ENCODE results near the gene ACTL6B.
A peak's percentile ranks its signal among the peaks of the same experiment; 100 is the strongest.

The ACTL6B gene

DNA sequence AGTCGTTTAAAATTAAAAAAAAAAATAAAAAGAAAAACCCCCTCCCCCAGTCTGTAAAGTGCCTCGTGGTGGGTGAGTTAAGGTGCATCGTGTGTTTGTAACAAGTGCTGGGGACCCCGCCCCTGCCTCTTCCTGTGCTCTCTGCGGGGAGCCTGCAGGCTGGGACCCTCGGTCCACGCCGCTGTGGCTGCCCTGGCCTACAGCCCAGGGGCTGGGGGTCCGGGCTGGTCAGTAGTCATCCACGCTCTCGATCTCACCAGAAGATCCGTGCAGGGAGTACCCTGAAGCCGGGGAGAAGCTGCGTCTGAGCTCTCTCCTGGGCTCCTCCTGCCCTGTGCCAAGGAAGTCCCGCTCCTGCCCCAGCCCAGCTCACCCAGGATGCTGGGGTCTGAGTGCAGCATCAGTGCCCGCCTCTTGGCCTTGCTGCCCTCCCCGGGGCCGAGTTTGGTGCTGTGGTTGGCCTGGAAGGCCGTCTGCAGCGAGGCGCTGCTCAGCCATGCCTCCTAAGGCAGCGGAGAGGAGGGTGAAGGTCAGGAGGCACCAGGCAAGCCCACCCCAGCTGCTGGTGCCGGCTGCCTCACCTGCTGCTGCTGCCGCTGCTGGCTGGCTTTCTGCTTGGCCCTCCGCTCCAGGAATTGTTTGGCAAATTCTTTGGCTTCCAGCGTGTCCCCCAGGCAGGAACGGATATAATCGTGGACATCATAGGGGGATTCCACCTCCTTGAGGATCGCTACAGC, 25.4 kb upstream of the ACTL6B start:
- peaks cover 98% of the 10 kb centered on the region for H3K36me3 ChIP-seq
- H3K27me3 ChIP-seq = no peaks in the 10 kb centered on the region
- H3K4me1 ChIP-seq (ENCODE audit: control insufficient read depth in 1 of 2, insufficient read depth in 1 of 2, low read depth in 1 of 2, low read length in 1 of 2) = peaks cover 38 to 41% of the 10 kb centered on the region in 2 experiments
- TF ChIP-seq, protein P1, sequence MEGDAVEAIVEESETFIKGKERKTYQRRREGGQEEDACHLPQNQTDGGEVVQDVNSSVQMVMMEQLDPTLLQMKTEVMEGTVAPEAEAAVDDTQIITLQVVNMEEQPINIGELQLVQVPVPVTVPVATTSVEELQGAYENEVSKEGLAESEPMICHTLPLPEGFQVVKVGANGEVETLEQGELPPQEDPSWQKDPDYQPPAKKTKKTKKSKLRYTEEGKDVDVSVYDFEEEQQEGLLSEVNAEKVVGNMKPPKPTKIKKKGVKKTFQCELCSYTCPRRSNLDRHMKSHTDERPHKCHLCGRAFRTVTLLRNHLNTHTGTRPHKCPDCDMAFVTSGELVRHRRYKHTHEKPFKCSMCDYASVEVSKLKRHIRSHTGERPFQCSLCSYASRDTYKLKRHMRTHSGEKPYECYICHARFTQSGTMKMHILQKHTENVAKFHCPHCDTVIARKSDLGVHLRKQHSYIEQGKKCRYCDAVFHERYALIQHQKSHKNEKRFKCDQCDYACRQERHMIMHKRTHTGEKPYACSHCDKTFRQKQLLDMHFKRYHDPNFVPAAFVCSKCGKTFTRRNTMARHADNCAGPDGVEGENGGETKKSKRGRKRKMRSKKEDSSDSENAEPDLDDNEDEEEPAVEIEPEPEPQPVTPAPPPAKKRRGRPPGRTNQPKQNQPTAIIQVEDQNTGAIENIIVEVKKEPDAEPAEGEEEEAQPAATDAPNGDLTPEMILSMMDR (IDR thresholded peaks at IDR 0.05) = no peak
- H3K4me3 ChIP-seq (ENCODE audit: low read depth in 1 of 2, low read length in 1 of 2) = no peak overlapping the region
- H3K27ac ChIP-seq = peak overlapping the region; percentile 100
- peaks cover 6% of the 10 kb centered on the region for H3K9me3 ChIP-seq

DNA sequence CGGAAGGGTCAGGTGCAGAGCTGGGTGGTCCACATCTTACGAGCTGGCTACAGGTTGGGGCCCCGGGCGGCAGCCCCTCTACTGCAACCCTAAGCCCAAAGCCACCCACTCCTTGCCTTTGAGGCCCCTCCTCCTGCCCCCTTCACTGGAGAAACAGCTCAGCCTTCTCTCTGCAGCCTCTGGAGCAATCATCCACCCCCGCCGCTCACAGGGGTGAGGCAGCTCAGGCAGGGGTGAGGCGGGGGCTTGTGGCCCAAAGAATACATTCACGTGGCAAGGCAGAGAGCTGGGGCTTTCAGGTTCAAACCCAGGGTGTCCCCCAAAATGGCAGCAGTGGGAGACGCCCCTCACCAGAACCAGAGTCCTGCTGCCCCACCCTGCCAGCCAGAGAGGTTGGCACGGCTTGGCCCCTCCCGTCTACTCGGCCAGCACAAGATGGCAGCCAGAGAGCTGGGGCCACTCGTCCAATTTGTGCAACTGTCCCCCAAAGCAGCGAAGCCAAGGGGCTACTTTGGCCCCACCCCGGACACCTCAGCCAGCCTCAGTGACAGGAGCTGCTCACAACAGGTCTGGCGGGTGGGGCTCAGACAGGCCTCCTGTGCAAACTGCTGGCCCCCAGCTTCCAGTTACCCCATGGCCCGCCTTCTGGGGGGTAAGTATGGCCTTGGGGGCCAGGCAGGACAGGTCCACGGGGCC, 24.5 kb upstream of the ACTL6B start:
- Histone ChIP-seq H3K27ac (peak overlapping the region; percentile 100), H3K27me3 (no peaks in the 10 kb centered on the region), H3K36me3 (peaks cover 98% of the 10 kb centered on the region), H3K4me3 (ENCODE audit: low read depth in 1 of 2, low read length in 1 of 2) (no peak overlapping the region), H3K9me3 (peaks cover 6% of the 10 kb centered on the region), H3K4me1 (ENCODE audit: control insufficient read depth in 1 of 2, insufficient read depth in 1 of 2, low read depth in 1 of 2, low read length in 1 of 2) (peaks cover 43 to 50% of the 10 kb centered on the region in 2 experiments)
- TF ChIP-seq, protein P1 (IDR thresholded peaks at IDR 0.05) = no peak

DNA sequence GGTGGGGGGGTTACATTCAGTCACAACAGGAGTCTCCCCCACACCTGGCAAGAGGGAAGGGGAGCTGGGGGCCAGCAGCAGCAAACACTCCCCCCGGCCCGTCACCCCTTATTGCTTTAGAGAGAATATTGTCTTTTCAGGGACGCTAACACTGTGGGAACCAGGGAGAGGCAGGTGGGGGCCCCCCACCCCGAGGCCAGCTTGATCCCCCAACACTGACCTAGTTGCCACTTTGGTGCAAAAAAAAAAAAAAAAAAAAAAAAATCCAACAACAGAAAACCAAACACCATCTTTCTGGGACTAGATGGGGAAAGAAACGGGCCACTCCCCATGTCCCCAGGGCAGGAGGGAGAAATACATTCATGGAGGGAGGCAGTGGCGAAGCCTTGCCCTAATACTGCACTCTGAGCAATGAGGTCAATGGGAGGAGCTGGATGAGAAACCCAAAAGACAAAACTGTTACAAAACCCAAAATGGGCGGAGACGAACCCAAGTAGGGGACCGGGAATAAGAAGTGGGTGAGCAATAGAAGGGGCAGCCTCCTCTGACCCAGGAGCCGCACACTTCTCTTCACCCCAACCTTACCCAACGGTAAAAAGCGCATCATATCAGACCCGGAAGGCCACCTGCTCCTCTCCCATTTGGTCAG, 23.8 kb upstream of the ACTL6B start:
- Histone ChIP-seq H3K9me3 (peaks cover 6% of the 10 kb centered on the region), H3K4me1 (ENCODE audit: control insufficient read depth in 1 of 2, insufficient read depth in 1 of 2, low read depth in 1 of 2, low read length in 1 of 2) (peaks cover 43 to 53% of the 10 kb centered on the region in 2 experiments), H3K36me3 (peaks cover 92% of the 10 kb centered on the region), H3K27ac (peak overlapping the region; percentile 100), H3K27me3 (no peaks in the 10 kb centered on the region), H3K4me3 (ENCODE audit: low read depth in 1 of 2, low read length in 1 of 2) (no peak overlapping the region)
- TF ChIP-seq, protein P1 (IDR thresholded peaks at IDR 0.05) = no peak

DNA sequence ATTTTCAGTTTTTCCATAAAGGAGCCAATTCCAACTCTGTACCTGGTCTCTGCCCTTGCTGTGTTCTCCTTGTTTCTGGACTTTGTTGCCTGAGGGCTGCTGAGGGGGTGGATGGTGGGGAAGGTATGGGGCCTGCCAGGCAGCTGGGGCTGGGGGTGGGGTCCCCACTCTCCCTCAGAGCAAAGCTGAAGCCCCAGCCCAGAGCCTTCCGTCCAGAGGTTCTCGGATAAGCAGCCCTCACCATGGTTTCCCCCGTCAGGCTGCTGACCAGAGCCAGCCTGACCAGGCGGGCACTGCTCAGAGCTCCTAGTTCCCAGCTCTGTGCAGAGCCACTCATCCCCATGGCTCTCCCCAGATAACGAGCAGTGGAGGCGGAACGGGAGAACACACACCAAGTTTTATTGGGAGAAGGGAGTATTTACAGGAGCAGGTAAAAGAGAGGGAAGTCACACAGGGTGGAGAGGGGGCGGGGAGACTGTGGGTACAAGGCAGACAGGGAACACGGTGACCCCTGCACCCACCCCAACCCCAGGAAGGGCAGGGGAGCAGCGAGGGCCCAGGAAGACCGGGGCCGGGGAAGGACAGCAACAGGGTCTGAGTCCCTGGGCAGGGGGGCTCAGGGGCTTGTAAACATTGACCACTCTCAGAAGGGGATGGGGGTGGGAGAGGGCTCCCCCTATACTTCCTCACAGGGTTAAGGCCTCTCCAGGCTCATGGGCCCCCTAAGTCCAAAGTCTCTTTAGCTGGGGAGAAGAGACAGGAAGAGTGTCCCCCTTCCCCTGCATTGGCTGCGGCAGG, 23.1 kb upstream of the ACTL6B start:
- Histone ChIP-seq H3K4me3 (ENCODE audit: low read depth in 1 of 2, low read length in 1 of 2) (peak overlapping the region in 1 of 2 experiments; percentile 18), H3K36me3 (peaks cover 84% of the 10 kb centered on the region), H3K4me1 (ENCODE audit: control insufficient read depth in 1 of 2, insufficient read depth in 1 of 2, low read depth in 1 of 2, low read length in 1 of 2) (peaks cover 43 to 53% of the 10 kb centered on the region in 2 experiments)

More for the DNA sequence above, 23.1 kb upstream of the ACTL6B start:
- H3K9me3 ChIP-seq = peaks cover 6% of the 10 kb centered on the region
- no peaks in the 10 kb centered on the region for H3K27me3 ChIP-seq
- TF ChIP-seq, protein P1 (IDR thresholded peaks at IDR 0.05) = no peak
- H3K27ac ChIP-seq = peak overlapping the region; percentile 100

All from neutrophil (primary cell).